Measurements from ENCODE around the gene BNC2.

Gene BNC2

GRCh38 chr9:16869131-16869881 is 1.2 kb downstream of the BNC2 start:
- peak; percentile 68 for DNase-seq

- DNase-seq, result no peak
Observed at GRCh38 chr9:16868701-16869100, 1.8 kb downstream of the BNC2 start.

GRCh38 chr9:16867576-16868311 is 2.7 kb downstream of the BNC2 start:
- peak; percentile 95 for DNase-seq

GRCh38 chr9:16866587-16866986 is 3.9 kb downstream of the BNC2 start:
- DNase-seq, result no peak

- DNase-seq, result peak; percentile 85
Observed at GRCh38 chr9:16864649-16865434, 5.6 kb downstream of the BNC2 start.

- DNase-seq, result no peak
Observed at GRCh38 chr9:16848179-16848578, 22.3 kb downstream of the BNC2 start.

GRCh38 chr9:16846986-16847385 is 23.5 kb downstream of the BNC2 start:
- no peak for DNase-seq

GRCh38 chr9:16846367-16846766 is 24.1 kb downstream of the BNC2 start:
- DNase-seq, result no peak

DNA sequence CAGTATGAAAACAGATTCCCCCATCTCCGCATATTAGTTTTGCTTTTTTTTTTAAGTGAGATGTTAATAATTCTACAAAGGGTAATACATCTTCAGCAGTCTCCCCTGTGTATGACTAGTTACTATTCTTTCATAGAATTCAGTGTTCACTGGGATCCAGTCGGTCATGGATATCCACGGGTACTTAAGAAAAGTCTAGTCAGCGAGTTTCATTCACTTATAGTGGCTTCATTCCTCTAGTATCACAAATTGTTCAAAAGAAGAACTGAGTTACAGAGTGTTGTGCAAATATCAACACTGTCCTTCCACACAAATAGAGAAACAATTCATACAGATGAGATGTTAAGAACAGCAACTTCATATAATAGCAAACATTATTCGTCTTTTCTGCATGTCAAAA is 35.7 kb downstream of the BNC2 start:
- no peak for DNase-seq

GRCh38 chr9:16833296-16833835 is 37.1 kb downstream of the BNC2 start:
- no peak for DNase-seq

DNA sequence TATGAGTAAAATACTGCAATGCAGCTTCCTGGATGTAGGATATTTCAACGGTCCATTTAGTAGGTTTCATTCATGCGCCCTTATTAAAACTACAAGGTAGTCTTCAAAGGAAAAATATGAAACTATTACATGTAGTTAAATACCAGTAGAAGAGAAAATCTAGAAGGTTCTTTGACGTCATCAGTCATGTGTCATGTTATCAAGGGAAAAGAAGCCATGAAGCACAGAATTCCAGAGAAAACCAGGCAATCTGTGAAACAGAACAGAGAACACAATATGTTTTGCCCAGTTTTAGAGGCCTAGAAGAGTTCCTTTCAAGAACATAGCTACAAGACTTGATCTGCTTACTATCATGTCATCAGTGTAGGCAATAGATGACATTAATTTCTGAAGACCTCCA is 38.4 kb downstream of the BNC2 start:
- DNase-seq, result no peak

- DNase-seq, result no peak
Observed at GRCh38 chr9:16830806-16831205, 39.7 kb downstream of the BNC2 start.

- DNase-seq, result peak; percentile 88
Observed at GRCh38 chr9:16828340-16829281, 41.9 kb downstream of the BNC2 start.

DNA sequence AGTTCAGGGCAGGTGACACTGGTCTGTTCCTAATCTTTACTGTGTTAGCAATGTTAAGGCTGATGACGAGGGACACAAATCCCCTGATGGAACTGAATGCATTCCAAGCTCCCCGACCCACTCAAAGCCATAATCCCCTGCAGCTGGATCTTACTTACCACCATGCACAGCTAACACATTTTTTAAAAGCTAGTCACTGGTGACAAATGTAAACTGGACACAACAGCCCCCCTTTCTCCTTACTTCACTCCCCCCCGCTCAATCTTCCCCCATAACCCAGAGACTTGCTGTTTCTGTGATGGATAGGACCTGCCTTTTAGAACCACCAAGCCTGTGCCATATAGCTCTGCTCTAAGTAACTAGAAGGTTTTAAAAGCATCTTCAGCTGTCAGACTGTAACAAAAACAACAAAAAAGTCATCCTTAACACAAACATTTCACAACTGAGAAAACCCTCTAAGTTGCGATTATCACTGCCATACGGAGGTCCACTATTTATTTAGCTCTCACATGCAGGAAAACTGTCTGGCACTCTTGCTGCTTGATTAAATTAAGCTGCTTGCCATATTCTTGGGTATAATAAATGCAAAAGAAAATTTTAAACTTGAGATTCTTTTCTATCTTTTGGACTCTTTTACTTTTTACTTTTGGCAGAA is 44.4 kb downstream of the BNC2 start:
- peak; percentile 84 for DNase-seq

DNA sequence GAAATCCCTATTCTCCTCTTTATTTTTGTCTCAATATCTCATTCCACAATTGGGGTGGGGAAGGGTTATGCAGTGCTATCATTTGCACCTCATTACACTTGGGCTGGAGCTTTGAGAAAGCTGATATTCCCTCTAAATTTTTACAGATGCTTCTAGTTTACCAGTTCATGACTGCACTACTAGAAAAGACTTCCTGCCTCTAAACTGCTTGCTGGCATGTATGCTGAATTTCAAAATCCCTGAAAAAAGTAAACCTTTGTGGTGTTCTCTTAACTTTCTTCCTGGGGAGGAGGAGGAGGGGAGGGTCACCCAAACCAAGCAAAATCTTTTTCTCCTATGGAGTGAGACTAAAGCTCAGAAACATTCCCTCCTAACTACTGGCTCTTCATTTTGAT is 45.1 kb downstream of the BNC2 start:
- DNase-seq, result no peak

GRCh38 chr9:16824545-16825330 is 45.7 kb downstream of the BNC2 start:
- DNase-seq, result peak; percentile 87

DNA sequence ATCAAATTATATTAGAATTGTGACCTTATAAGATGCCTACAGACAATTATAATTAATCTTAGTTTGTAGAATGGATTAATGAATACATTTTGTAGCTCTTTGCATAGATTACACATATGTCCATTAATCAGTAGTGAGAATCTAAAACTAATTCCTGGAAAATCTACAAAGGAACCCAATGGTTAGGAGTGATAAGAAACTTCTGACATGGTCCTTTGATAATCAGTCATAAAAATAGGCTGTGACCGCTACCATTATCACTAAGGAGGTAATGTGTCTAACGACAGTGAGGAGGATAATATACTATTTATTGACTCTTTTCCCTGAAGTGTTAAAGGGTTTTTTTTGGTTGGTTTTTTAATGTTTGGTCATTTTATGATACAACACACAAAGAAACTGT is 46.6 kb downstream of the BNC2 start:
- no peak for DNase-seq

DNA sequence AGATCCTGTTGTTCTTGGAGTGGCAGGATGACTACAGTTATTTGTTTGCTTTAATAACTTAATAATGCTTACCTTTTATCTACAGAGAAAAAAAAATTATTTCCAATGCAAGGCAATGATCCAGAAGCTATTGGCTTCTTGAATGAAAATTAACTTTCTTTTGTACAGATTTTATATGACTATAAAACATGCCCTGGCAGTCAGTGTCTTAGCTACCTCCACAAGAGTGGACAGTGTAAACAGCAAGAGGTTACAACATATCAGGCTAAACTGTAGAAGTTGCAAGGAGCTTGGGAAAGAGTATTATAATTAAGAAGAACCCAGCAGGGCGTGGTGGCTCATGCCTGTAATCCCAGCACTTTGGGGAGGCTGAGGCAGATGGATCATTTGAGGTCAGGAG is 49.1 kb downstream of the BNC2 start:
- no peak for DNase-seq

- no peak for DNase-seq
Observed at GRCh38 chr9:16817514-16817913, 53.0 kb downstream of the BNC2 start.

- DNase-seq, result no peak
Observed at GRCh38 chr9:16817002-16817401, 53.5 kb downstream of the BNC2 start.

GRCh38 chr9:16816011-16816410 is 54.5 kb downstream of the BNC2 start:
- DNase-seq, result no peak
